GM12878 (cell line): Measurements from ENCODE around the gene UCKL1. TPM values are rescaled to one million over a fixed set of nuclear protein-coding genes. Genes with fewer than 3 reads are reported as not detected.

Experiments used
- BCL3 ChIP-seq: IDR thresholded peaks from 2 replicates; pipeline ENCODE4 v1.6.1; 2011; ENCODE audit warnings: borderline replicate concordance, low read depth, mild to moderate bottlenecking, moderate library complexity, low read length; ENCODE audit not compliant: insufficient read depth, poor library complexity, severe bottlenecking
- BRCA1 ChIP-seq: IDR thresholded peaks from 2 replicates; pipeline ENCODE4 v1.6.1; 2011; ENCODE audit warnings: low read depth, low read length, improper control_type of control experiment
- CREB1 ChIP-seq: IDR thresholded peaks from 2 replicates; pipeline ENCODE4 v1.6.1; 2012; ENCODE audit warnings: low read depth, mild to moderate bottlenecking, inconsistent platforms
- EED ChIP-seq: sonication (generic); IDR thresholded peaks from 2 replicates; pipeline ENCODE4 v1.6.1; 2016; ENCODE audit warnings: antibody characterized with exemption, low read depth
- HCFC1 ChIP-seq: fragments of 150-350 bp; IDR thresholded peaks from 2 replicates; pipeline ENCODE4 v1.6.1; 2014; ENCODE audit warnings: low read length
- HDAC2 ChIP-seq: fragments of 200-600 bp; sonication (generic); IDR thresholded peaks from 2 replicates; pipeline ENCODE4 v1.6.1; 2017
- MYB ChIP-seq: fragments of 150-350 bp; IDR thresholded peaks from 2 replicates; pipeline ENCODE4 v1.6.1; 2014; ENCODE audit warnings: mild to moderate bottlenecking, low read depth, low read length, borderline replicate concordance
- NBN ChIP-seq: fragments of 450-650 bp; IDR thresholded peaks from 2 replicates; pipeline ENCODE4 v1.6.1; 2016
- NFYB ChIP-seq: IDR thresholded peaks from 2 replicates; pipeline ENCODE4 v1.6.1; 2011; ENCODE audit warnings: low read depth, mild to moderate bottlenecking, low read length, improper control_type of control experiment, moderate library complexity; ENCODE audit not compliant: insufficient read depth
- PAX5 ChIP-seq: IDR thresholded peaks from 2 replicates; pipeline ENCODE4 v1.6.1; 2011; ENCODE audit warnings: low read depth, low read length, borderline replicate concordance
- PAX8 ChIP-seq: fragments of 450-650 bp; IDR thresholded peaks from 2 replicates; pipeline ENCODE4 v1.6.1; 2017; ENCODE audit warnings: mild to moderate bottlenecking, moderate library complexity
- RBBP5 ChIP-seq: fragments of 200-600 bp; sonication (generic); conservative IDR thresholded peaks from 2 replicates; pipeline ENCODE4 v1.6.1; 2016
- RCOR1 ChIP-seq: conservative IDR thresholded peaks from 2 replicates; pipeline ENCODE4 v1.6.1; 2012; ENCODE audit warnings: low read depth, low read length, improper control_type of control experiment
- STAT1 ChIP-seq: fragments of 450-650 bp; conservative IDR thresholded peaks from 2 replicates; pipeline ENCODE4 v1.6.1; 2014; ENCODE audit warnings: antibody characterized with exemption, mild to moderate bottlenecking
- TCF12 ChIP-seq: IDR thresholded peaks from 2 replicates; pipeline ENCODE4 v1.6.1; 2011; ENCODE audit warnings: low read depth, mild to moderate bottlenecking, low read length
- WRNIP1 ChIP-seq: IDR thresholded peaks from 2 replicates; pipeline ENCODE4 v1.6.1; 2011; ENCODE audit warnings: low read depth, low read length, improper control_type of control experiment, borderline replicate concordance
- ZNF207 ChIP-seq: fragments of 450-650 bp; IDR thresholded peaks from 2 replicates; pipeline ENCODE4 v1.6.1; 2014; ENCODE audit warnings: antibody characterized with exemption, mild to moderate bottlenecking, borderline replicate concordance
- ZNF24 ChIP-seq: fragments of 450-650 bp; IDR thresholded peaks from 2 replicates; pipeline ENCODE4 v1.6.1; 2017; ENCODE audit warnings: antibody characterized with exemption, mild to moderate bottlenecking
- polyA plus RNA-seq, 11 experiments: library from polyadenylated mRNA; depleted of rRNA in 4 of 11; unstranded in 6 of 11; stranded (reverse) in 5 of 11; fragments of >200 nt; fragmentation: Nextera tagmentation in 4 of 11; fragmentation: Illumina TruSeq in 1 of 11; extraction: Ambion mirVana in 4 of 11; extraction: Trizol in 1 of 11; gene quantifications; 1 replicate in 1 of 11; 2 replicates in 10 of 11; pipeline versions ENCODE4 v1.2.1 to v1.2.3, GENCODE V29; 2011 to 2016; ENCODE audit warnings: inconsistent platforms in 2 of 11, missing spikeins in 2 of 11, low read depth in 1 of 11
- total RNA-seq, 4 experiments: library from RNA; depleted of rRNA in 3 of 4; stranded (reverse); fragments of >200 nt in 3 of 4; fragmentation: Illumina TruSeq in 1 of 4; extraction: Trizol in 1 of 4; gene quantifications; 2 replicates each; pipeline versions ENCODE4 v1.2.1 to v1.2.3, GENCODE V29; 2013 to 2021
- TF ChIP-seq, protein P1 (sequence below): fragments of 450-650 bp; IDR thresholded peaks from 2 replicates; pipeline ENCODE4 v1.6.1; 2017; ENCODE audit warnings: mild to moderate bottlenecking, moderate library complexity
- TF ChIP-seq, protein P2 (sequence below): fragments of 450-650 bp; IDR thresholded peaks from 2 replicates; pipeline ENCODE4 v1.6.1; 2018; ENCODE audit warnings: borderline replicate concordance, mild to moderate bottlenecking; ENCODE audit not compliant: partially characterized antibody
- TF ChIP-seq, protein P3 (sequence below): fragments of 450-650 bp; IDR thresholded peaks from 2 replicates; pipeline ENCODE4 v1.6.1; 2017; ENCODE audit warnings: mild to moderate bottlenecking, low read depth, inconsistent platforms; ENCODE audit not compliant: poor library complexity, severe bottlenecking

The UCKL1 gene
- total and polyA plus RNA-seq, 10 of the 15 experiments (the other 5 are each of a cell fraction or from before 2014, with no cell fraction given), result 2.4 to 36.3 (median 24.8) TPM

- TF ChIP-seq HCFC1 (no peak; the same call in 1 of the 2 replicates), MYB (no peak), BCL3 (no peak), EED (peak; percentile 92), RCOR1 (no peak), WRNIP1 (no peak), RBBP5 (no peak), BRCA1 (no peak), PAX8 (no peak), NBN (peak; percentile 73; the same call in 1 of the 2 replicates), TCF12 (peak; percentile 74), PAX5 (no peak; the same call in 1 of the 2 replicates), CREB1 (no peak), NFYB (no peak), STAT1 (no peak), ZNF207 (no peak), ZNF24 (0 out of 2 replicates have a peak, but pooled peaks have one; percentile 24), HDAC2 (no peak)
- TF ChIP-seq, protein P1, sequence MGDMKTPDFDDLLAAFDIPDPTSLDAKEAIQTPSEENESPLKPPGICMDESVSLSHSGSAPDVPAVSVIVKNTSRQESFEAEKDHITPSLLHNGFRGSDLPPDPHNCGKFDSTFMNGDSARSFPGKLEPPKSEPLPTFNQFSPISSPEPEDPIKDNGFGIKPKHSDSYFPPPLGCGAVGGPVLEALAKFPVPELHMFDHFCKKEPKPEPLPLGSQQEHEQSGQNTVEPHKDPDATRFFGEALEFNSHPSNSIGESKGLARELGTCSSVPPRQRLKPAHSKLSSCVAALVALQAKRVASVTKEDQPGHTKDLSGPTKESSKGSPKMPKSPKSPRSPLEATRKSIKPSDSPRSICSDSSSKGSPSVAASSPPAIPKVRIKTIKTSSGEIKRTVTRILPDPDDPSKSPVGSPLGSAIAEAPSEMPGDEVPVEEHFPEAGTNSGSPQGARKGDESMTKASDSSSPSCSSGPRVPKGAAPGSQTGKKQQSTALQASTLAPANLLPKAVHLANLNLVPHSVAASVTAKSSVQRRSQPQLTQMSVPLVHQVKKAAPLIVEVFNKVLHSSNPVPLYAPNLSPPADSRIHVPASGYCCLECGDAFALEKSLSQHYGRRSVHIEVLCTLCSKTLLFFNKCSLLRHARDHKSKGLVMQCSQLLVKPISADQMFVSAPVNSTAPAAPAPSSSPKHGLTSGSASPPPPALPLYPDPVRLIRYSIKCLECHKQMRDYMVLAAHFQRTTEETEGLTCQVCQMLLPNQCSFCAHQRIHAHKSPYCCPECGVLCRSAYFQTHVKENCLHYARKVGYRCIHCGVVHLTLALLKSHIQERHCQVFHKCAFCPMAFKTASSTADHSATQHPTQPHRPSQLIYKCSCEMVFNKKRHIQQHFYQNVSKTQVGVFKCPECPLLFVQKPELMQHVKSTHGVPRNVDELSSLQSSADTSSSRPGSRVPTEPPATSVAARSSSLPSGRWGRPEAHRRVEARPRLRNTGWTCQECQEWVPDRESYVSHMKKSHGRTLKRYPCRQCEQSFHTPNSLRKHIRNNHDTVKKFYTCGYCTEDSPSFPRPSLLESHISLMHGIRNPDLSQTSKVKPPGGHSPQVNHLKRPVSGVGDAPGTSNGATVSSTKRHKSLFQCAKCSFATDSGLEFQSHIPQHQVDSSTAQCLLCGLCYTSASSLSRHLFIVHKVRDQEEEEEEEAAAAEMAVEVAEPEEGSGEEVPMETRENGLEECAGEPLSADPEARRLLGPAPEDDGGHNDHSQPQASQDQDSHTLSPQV, result no peak
- TF ChIP-seq, protein P2, sequence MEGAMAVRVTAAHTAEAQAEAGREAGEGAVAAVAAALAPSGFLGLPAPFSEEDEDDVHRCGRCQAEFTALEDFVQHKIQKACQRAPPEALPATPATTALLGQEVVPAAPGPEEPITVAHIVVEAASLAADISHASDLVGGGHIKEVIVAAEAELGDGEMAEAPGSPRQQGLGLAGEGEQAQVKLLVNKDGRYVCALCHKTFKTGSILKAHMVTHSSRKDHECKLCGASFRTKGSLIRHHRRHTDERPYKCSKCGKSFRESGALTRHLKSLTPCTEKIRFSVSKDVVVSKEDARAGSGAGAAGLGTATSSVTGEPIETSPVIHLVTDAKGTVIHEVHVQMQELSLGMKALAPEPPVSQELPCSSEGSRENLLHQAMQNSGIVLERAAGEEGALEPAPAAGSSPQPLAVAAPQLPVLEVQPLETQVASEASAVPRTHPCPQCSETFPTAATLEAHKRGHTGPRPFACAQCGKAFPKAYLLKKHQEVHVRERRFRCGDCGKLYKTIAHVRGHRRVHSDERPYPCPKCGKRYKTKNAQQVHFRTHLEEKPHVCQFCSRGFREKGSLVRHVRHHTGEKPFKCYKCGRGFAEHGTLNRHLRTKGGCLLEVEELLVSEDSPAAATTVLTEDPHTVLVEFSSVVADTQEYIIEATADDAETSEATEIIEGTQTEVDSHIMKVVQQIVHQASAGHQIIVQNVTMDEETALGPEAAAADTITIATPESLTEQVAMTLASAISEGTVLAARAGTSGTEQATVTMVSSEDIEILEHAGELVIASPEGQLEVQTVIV, result no peak
- TF ChIP-seq, protein P3, sequence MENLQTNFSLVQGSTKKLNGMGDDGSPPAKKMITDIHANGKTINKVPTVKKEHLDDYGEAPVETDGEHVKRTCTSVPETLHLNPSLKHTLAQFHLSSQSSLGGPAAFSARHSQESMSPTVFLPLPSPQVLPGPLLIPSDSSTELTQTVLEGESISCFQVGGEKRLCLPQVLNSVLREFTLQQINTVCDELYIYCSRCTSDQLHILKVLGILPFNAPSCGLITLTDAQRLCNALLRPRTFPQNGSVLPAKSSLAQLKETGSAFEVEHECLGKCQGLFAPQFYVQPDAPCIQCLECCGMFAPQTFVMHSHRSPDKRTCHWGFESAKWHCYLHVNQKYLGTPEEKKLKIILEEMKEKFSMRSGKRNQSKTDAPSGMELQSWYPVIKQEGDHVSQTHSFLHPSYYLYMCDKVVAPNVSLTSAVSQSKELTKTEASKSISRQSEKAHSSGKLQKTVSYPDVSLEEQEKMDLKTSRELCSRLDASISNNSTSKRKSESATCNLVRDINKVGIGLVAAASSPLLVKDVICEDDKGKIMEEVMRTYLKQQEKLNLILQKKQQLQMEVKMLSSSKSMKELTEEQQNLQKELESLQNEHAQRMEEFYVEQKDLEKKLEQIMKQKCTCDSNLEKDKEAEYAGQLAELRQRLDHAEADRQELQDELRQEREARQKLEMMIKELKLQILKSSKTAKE, result peak; percentile 65
These were observed 22.4 kb upstream of the UCKL1 start (continued) for GRCh38 chr20:63978319-63979228.
